Measurements from ENCODE around the gene NRXN3.

DNA sequence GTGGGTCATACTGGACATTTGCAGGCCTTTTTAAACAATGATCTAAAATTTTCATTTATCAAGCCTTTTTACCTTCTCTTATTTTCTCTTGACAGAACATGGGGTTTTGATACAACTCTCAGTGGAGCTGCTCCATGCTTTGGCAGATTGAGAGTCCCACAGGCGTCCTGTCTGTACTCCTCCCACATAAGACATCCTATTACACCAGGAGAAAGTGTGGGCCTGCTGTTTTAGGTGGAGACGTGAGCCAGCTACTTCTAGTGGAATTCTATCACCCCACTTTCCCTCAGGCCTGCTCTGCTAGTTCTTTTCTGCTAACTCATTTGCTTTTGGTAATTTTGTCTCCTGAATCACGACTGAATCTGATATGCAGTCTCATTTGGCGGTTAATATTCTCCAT lies 33.5 kb upstream of the NRXN3 start:
- no peak for TF ChIP-seq EZH2phosphoT487 (IDR thresholded peaks at IDR 0.05; ENCODE audit: insufficient read depth, low read depth)
- no peak for TF ChIP-seq EZH2 (IDR thresholded peaks at IDR 0.05; ENCODE audit: insufficient read depth, poor library complexity, severe bottlenecking)
